Thyroid gland (tissue), 4 donors: ENCODE results near the gene SEMA3A.

Experiments
- POLR2A ChIP-seq, 2 donors: fragments of 450-650 bp; IDR thresholded peaks; one replicate each; pipeline ENCODE4 v1.6.1; 2017; ENCODE audit warnings: antibody characterized with exemption in 2 of 2, mild to moderate bottlenecking in 2 of 2, moderate library complexity in 1 of 2
- TF ChIP-seq, protein P1 (sequence below), 6 experiments: fragments of 200-600 bp in 3 of 6; fragments of 450-650 bp in 3 of 6; sonication (generic) in 3 of 6; IDR thresholded peaks; one replicate each; pipeline ENCODE4 v1.5.1; 2016 to 2019; ENCODE audit warnings: antibody characterized with exemption in 6 of 6, mild to moderate bottlenecking in 2 of 6, inconsistent platforms in 1 of 6, moderate library complexity in 1 of 6

DNA sequence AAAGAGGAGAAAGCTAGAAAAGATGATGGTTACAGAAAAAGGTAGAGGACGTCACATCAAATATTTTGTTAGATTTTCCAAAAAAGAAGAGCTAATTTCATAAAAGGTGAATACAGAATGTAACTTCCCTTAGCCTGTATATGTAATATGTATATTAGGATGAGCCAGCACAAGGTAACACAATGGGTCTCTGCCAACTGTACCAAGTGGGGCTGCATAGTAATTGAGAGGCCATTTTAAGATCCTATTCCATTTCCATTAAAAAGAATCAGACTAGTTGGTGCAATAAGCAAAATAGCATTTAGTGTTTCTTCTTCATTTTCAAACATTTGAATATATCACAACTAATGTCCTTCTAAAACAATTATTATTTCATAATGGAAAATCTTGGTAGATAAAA, 134.6 kb downstream of the SEMA3A start:
- no peak for TF ChIP-seq POLR2A (IDR thresholded peaks at IDR 0.05)
- TF ChIP-seq, protein P1, sequence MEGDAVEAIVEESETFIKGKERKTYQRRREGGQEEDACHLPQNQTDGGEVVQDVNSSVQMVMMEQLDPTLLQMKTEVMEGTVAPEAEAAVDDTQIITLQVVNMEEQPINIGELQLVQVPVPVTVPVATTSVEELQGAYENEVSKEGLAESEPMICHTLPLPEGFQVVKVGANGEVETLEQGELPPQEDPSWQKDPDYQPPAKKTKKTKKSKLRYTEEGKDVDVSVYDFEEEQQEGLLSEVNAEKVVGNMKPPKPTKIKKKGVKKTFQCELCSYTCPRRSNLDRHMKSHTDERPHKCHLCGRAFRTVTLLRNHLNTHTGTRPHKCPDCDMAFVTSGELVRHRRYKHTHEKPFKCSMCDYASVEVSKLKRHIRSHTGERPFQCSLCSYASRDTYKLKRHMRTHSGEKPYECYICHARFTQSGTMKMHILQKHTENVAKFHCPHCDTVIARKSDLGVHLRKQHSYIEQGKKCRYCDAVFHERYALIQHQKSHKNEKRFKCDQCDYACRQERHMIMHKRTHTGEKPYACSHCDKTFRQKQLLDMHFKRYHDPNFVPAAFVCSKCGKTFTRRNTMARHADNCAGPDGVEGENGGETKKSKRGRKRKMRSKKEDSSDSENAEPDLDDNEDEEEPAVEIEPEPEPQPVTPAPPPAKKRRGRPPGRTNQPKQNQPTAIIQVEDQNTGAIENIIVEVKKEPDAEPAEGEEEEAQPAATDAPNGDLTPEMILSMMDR (IDR thresholded peaks at IDR 0.05), result no peak
